ENCODE measurements around the gene ATP8A2.
"Not testable (repeated sequence)": the region's sequence is repeated elsewhere in the genome, so short reads cannot be mapped to it uniquely, and the experiment has no call there.

The ATP8A2 gene

GRCh38 chr13:25771641-25772478 lies 400.1 kb downstream of the ATP8A2 start:
- H3K27ac ChIP-seq: no peak overlapping the region
- H3K4me3 ChIP-seq: no peak overlapping the region
- no peak for TF ChIP-seq CTCF (IDR thresholded peaks at IDR 0.05)
- intact Hi-C loops (cut with DNase I; ENCODE audit: low total_unique reads): no loop called here
- no peak for DNase-seq
- no peaks in the 10 kb centered on the region for H3K4me1 ChIP-seq
- H3K9me3 ChIP-seq: no peaks in the 10 kb centered on the region
- H3K27me3 ChIP-seq: peaks cover 0 to 20% of the 10 kb centered on the region in 2 donors
- H3K36me3 ChIP-seq: no peaks in the 10 kb centered on the region

GRCh38 chr13:25772534-25772933 lies 400.8 kb downstream of the ATP8A2 start:
- H3K27me3 ChIP-seq: peaks cover 0 to 20% of the 10 kb centered on the region in 2 donors
- H3K9me3 ChIP-seq; H3K36me3 ChIP-seq; intact Hi-C loops (cut with DNase I; ENCODE audit: low total_unique reads); H3K4me3 ChIP-seq; H3K27ac ChIP-seq; H3K4me1 ChIP-seq; DNase-seq: not testable (repeated sequence)

GRCh38 chr13:25774056-25774455 lies 402.3 kb downstream of the ATP8A2 start:
- H3K27ac ChIP-seq; H3K4me1 ChIP-seq; DNase-seq; H3K9me3 ChIP-seq; H3K36me3 ChIP-seq; intact Hi-C loops (cut with DNase I; ENCODE audit: low total_unique reads); H3K4me3 ChIP-seq: not testable (repeated sequence)
- H3K27me3 ChIP-seq: peaks cover 0 to 20% of the 10 kb centered on the region in 2 donors

GRCh38 chr13:25775275-25775674 lies 403.5 kb downstream of the ATP8A2 start:
- no peak for TF ChIP-seq CTCF (IDR thresholded peaks at IDR 0.05)
- H3K27ac ChIP-seq: no peak overlapping the region
- peaks cover 0 to 14% of the 10 kb centered on the region in 2 donors for H3K27me3 ChIP-seq
- H3K4me3 ChIP-seq: no peak overlapping the region
- H3K36me3 ChIP-seq: no peaks in the 10 kb centered on the region
- no peaks in the 10 kb centered on the region for H3K9me3 ChIP-seq
- no peak for DNase-seq
- intact Hi-C loops (cut with DNase I; ENCODE audit: low total_unique reads): no loop called here
- no peaks in the 10 kb centered on the region for H3K4me1 ChIP-seq

- Histone ChIP-seq H3K4me3 (no peak overlapping the region), H3K27ac (no peak overlapping the region)
Observed at GRCh38 chr13:25775986-25776385, 404.2 kb downstream of the ATP8A2 start.

GRCh38 chr13:25776722-25777121 lies 404.9 kb downstream of the ATP8A2 start:
- H3K9me3 ChIP-seq: no peaks in the 10 kb centered on the region
- no peaks in the 10 kb centered on the region for H3K4me1 ChIP-seq
- DNase-seq: no peak
- no peaks in the 10 kb centered on the region for H3K36me3 ChIP-seq
- peaks cover 0 to 14% of the 10 kb centered on the region in 2 donors for H3K27me3 ChIP-seq
- H3K27ac ChIP-seq: no peak overlapping the region
- H3K4me3 ChIP-seq: no peak overlapping the region
- no peak for TF ChIP-seq CTCF (IDR thresholded peaks at IDR 0.05)
- intact Hi-C loops (cut with DNase I; ENCODE audit: low total_unique reads): no loop called here

More at GRCh38 chr13:25775986-25776385, 404.2 kb downstream of the ATP8A2 start:
- no peak for DNase-seq
- no peak for TF ChIP-seq CTCF (IDR thresholded peaks at IDR 0.05)
- intact Hi-C loops (cut with DNase I; ENCODE audit: low total_unique reads): no loop called here
- peaks cover 0 to 14% of the 10 kb centered on the region in 2 donors for H3K27me3 ChIP-seq
- H3K4me1 ChIP-seq: no peaks in the 10 kb centered on the region
- no peaks in the 10 kb centered on the region for H3K36me3 ChIP-seq
- H3K9me3 ChIP-seq: no peaks in the 10 kb centered on the region

All from tibial artery (tissue), 4 donors.